HG03520 (cell line): ENCODE data around the gene OSBPL3.

ENCODE experiments used
- ATAC-seq: cut with Tn5 transposase; IDR thresholded peaks from one replicate; pipeline ENCODE4 v1.9.1; 2021; ENCODE audit warnings: mild to moderate bottlenecking, moderate library complexity; ENCODE audit not compliant: unreplicated experiment

OSBPL3 gene

GRCh38 chr7:24769014-24769830, 210.8 kb downstream of the OSBPL3 start:
- no peak for ATAC-seq

- no peak for ATAC-seq
Measured at GRCh38 chr7:24767878-24768569, 212.0 kb downstream of the OSBPL3 start.

DNA sequence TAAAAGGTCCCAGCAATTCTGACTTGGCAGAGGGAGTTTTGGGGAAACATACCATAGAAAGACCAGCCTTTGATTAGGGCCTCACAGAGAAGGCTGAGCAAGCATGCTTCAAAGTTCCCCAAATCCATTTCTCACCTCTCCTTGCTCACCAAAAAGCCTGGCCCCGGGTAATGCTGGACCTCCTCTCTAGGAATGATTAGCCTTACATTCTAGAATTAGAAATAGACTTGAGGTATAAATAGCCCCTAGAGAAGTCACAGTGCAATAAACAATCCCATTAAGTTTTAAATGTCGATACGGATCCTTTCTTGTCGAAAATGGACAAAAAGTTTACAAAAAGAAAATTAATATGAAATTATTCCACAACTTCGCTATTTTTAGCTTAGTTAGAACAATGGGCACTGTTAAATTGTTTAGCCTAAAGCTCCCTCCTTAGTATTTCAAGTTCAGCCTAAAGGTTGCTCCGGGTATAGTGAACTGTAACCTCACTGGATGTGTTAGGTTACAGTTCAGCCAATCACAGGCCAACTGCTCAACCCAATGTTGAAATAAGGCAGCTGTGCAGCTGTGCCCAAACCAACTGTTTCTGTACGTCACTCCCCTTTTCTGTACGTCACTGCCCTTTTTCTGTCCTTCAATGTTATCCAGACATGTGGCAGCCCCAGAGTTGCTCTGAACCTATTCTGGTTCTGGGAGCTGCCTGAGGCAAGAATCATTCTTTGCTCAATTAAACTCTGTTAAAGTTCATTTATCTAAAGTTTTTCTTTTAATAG, 214.8 kb downstream of the OSBPL3 start:
- ATAC-seq = no peak

GRCh38 chr7:24764011-24764410, 216.0 kb downstream of the OSBPL3 start:
- ATAC-seq = no peak

DNA sequence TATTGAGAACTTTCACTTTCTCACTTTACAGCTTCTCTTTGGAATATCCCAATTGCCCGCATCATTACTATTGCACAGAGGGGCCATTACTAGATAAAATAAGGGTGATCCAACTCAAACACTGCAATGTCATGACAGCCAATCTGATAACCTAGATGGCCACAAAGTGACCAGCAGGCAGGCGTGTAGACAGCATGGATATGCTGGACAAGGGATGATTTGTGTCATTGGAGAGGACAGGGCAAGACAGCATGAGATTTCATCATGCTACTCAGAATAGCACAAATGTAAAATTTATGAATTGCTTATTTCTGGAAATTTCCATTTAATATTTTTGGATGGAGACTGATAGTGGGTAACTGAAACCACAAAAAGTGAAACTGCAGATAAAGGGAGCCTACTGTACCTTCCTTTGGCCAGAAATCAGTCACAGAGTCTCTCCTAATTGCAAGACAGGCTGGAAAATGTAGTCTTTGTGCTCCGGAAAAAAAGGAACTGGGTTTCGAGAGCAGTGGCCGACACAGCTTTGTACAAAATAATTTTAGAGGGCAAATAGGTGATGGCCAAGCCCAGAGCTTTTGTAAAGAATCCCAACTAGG, 216.6 kb downstream of the OSBPL3 start:
- no peak for ATAC-seq

DNA sequence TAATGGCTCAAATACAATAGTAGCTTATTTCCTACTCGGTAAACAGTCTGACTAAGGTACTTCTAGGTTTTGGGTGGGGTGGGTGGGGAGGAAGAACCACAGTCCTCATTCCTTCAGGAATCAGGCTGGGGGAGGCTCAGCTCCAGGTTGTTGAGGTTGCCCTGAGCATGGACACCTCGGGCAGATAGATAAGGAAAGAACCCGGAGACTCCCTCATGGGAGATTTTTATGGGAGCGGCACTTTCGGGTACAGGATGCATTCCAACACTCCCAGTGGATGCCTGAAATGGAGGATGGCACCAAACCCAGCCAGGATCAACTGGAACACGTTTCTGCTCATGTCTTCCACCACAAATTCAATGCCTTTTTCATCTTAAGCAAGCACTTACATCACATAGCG, 217.2 kb downstream of the OSBPL3 start:
- no peak for ATAC-seq

DNA sequence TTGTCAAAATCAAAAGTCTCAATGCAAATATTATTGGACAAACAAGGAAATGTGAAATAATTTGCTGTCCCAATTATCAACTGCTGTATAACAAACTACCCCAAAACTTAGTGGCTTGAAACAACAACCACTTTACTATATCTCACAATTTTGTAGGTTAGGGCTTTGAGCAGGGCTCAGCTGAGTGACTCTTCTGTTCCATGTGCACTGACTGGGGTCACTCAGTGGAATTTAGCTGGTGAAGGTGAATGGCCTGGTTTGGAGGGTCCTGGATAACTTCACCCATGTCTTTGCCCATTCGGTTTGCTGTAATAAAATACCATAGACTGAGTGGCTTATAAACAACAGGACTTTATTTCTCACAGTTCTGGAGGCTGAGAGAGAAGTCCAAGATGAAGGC, 219.0 kb downstream of the OSBPL3 start:
- no peak for ATAC-seq

DNA sequence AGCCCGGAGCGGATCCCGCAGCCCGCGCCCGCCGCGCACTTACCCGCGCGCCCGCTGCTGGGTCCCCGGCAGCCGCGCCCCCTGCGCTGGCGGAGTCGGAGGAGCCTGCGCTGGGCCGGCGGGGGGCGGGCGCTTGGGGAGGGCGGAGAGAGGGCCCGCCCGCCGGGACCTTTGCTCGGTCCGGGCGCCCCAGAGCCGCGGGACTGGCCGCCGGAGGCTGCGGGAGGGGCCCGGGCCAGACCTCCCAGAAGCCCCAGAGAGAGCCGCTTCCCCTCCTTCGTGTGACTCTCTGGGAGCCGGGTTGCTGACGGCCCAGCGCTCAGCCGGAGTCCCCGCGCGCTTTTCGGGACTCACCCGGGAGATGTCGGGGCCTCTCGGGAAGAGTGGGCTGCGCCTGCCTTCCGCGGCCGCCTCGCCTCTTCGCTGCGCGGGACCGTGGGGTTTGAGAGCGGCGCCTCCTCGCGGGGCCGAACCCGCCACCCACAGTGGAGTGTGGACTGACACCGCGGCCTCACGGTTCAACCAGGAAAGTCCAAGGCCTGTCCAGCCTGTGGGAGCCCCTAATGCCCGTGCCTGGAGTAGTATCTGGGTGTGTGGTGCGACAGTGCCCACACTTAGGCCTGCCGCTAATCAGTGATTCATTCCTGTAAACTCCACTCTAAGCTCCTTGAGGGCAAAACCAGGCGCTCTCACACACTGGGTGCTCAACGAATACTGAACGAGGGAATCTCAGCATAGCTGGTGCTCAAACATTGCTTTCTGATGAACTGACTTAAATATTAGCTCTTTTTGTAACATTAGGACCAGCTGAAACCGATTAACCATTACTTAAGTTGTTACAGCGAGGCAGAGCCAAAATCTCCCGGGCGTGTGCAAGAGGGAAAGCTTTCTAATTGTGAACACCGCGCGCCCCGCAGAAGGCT, 222.4 kb downstream of the OSBPL3 start, which contains the start of gene GSDME:
TSS of gene GSDME (minus strand) at position 112 of the 923 bp plus-strand sequence. CDS start 7,690 bp downstream, outside the sequence.
- peak; percentile 47 for ATAC-seq

DNA sequence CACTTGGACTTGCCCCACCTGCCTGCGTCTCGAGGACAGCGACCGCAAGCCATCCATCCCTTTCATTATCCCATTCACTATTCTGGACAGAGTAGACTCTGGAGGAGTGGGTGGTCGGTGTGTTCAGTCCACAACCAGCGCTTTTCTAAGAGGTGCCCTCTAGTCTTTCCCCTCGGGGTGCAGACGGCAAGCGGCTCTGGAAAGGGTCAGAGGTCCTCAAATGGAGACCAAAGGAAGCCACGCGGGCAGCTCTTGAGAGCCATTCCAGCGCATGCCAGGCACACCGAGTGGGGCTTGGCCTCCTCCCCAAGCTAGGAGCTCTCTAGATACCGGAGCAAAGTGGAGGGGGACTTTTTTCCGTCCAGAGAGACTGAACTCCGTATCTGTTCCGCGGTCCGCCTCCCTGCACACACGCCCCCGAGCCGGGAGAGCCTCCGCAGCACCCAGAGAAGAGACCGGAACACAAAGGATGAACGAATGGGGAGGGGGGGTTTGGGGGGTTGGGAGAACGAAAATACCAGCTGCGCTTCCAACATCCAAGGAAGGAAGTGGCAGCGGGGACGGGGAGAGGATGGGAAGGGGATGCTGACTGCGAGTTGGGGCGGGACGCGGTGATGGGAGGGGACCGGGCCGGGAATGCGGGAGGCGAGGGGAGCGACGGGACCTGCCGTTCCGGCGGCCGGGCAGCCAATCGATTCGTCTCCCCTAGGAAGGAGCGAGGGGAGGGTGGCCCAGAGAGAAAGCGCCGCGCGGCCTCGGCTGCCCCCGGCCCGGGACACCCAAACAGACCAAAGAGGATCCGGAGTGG, 223.2 kb downstream of the OSBPL3 start:
- peak; percentile 6 for ATAC-seq

- peak; percentile 65 for ATAC-seq
Measured at GRCh38 chr7:24755541-24756407, 224.2 kb downstream of the OSBPL3 start.

GRCh38 chr7:24754906-24755506, 225.0 kb downstream of the OSBPL3 start:
- no peak for ATAC-seq

- ATAC-seq = no peak
Measured at GRCh38 chr7:24752073-24752800, 227.7 kb downstream of the OSBPL3 start.

DNA sequence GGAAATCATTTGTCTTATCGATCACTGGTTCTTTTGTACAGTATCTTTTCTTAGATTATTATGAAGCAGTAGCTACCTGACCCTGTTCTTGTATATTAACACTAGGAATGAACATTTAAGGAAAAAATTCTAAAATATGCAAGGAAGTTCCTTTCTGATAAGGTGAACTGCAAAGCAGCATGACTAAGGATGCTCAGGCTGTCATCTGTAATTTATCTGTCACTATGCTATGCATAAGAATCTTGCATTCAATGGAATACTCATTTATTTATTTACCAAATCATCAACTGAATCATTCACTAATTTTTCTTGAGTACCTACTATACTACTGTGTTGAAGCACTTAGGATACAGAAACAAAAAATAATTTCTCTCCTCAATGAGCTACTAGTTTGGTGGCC, 228.5 kb downstream of the OSBPL3 start:
- ATAC-seq = no peak

DNA sequence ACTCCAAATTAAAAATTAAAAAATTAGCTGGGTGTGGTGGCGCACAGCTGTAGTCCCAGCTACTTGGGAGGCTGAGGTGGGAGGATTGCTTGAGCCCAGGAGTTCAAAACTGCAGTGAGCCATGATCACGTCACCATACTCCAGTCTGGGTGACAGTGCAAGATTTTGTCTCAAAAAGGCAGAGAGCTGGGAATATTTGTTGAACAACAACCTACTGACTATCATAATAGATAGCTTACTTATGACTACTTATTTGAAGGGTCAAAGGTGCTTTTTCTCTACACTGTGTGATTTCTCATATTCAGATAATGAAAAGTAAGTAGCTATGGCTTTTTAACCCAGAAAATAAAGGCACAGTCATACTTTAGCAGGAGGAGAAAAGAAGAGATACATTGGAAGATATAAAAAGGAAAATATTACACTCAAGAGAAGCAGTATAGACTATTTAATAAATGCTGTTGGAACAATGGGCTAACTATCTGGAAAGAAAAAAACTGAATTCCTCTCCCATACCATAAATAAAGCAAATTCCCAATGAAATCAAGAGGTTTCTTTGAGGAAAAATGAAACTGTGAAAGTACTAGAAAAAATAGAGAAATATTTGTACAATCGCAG, 229.4 kb downstream of the OSBPL3 start:
- ATAC-seq = no peak

DNA sequence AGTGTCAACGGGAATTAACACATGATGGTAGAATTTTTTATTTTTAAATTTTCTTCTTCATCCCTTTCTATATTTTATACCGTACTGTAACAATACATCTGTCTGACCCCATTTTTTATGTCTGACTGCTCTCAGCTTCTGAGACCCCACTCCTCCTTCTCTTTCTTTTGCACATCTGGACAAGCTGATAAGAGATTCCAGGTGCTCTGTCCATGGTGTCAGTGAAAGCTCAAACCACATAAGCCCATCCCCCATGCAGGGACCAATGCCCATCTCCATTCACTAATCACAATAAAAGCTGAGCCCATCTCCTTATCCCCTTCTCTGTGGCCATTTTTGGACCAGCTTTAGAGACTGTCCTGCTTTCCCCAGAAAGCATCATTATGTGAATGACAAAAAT, 231.5 kb downstream of the OSBPL3 start:
- ATAC-seq = no peak
